Right cardiac atrium (tissue), 5 donors: ENCODE results near the gene SAMD4B. TPM values are rescaled to one million over a fixed set of nuclear protein-coding genes. Genes with fewer than 3 reads are reported as not detected.
A peak's percentile ranks its signal among the peaks of the same experiment; 100 is the strongest.

Source experiments
- ATAC-seq, 2 donors: fragments of 200-7000 bp; cut with Tn5 transposase; one replicate each; pipeline versions ENCODE4 v1.8.0 to v1.9.1; 2020; ENCODE audit warnings: moderate library complexity in 2 of 2, mild to moderate bottlenecking in 1 of 2
- DNase-seq, 3 donors: peaks; one replicate each; pipeline ENCODE4 v3.0.0-alpha.2; 2020
- H3K27ac ChIP-seq: one replicate; pipeline ENCODE4 v1.5.1; 2013; ENCODE audit warnings: mild to moderate bottlenecking, low read length, control low read depth, moderate library complexity
- H3K27me3 ChIP-seq: one replicate; pipeline ENCODE4 v1.6.1; 2013; ENCODE audit not compliant: control insufficient read depth, insufficient read depth
- H3K4me1 ChIP-seq: one replicate; pipeline ENCODE4 v1.6.1; 2013; ENCODE audit warnings: low read length; ENCODE audit not compliant: control insufficient read depth, insufficient read depth
- H3K4me3 ChIP-seq: one replicate; pipeline ENCODE4 v1.5.1; 2013; ENCODE audit warnings: low read length, control low read depth
- H3K9me3 ChIP-seq: one replicate; pipeline ENCODE4 v1.6.1; 2013; ENCODE audit warnings: low read length; ENCODE audit not compliant: control insufficient read depth
- WGBS: extraction: QIAGEN DNeasy Blood & Tissue Kit; methylation state at CpG from one replicate; pipeline ENCODE4 v1.1.7; 2013; 5-methylcytosine and 5-hydroxymethylcytosine counted together
- intact Hi-C, 4 donors: fragments of 100-400 bp; cut with DNase I; formaldehyde crosslinking; loops; one replicate each; pipeline versions ENCODE4 v1.11.0 to v1.14.0; 2022 to 2023
- polyA plus RNA-seq: library from polyadenylated mRNA; stranded (reverse); fragments of 200-250 nt; gene quantifications from one replicate; pipeline ENCODE4 v1.2.3, GENCODE V29; 2013
- total RNA-seq, 4 donors: library from RNA; stranded (reverse); fragmentation: NEBNext Ultra II Directional; extraction: Animal tissue kit (Norgen Biotek cat#: 25700); gene quantifications; one replicate each; pipeline ENCODE4 v1.2.1, GENCODE V29; 2021
- donor health status: healthy with polysubstance abuse.
- donor health status: DM: no; HTN: yes; CAD: no.
- donor health status: DM: no; HTN: no; CAD: no.
- donor health status: DM: no; HTN: yes; CAD: no; lungs with severe emphysema.
- donor health status: DM: yes; HTN: yes; CAD: no.

The SAMD4B gene
- total and polyA plus RNA-seq, 5 donors = 43.2 to 85.3 (median 59.0) TPM

GRCh38 chr19:39384839-39385568, 42.8 kb downstream of the SAMD4B start:
- WGBS = 65% methylated on average over 9 of the region's 9 CpGs
- intact Hi-C loops = no loop called here
- no peaks in the 10 kb centered on the region for H3K4me1 ChIP-seq
- ATAC-seq = peak in 1 of 2 donors; percentile 2
- no peaks in the 10 kb centered on the region for H3K9me3 ChIP-seq
- no peak overlapping the region for H3K4me3 ChIP-seq
- peak in 1 of 3 donors; percentile 37 for DNase-seq
- H3K27me3 ChIP-seq = no peaks in the 10 kb centered on the region
- H3K27ac ChIP-seq = no peak overlapping the region

- 74% methylated on average over 20 of the region's 20 CpGs for WGBS
- Histone ChIP-seq H3K4me3 (no peak overlapping the region), H3K9me3 (no peaks in the 10 kb centered on the region), H3K27ac (no peak overlapping the region), H3K4me1 (no peaks in the 10 kb centered on the region), H3K27me3 (no peaks in the 10 kb centered on the region)
- ATAC-seq (no peak), DNase-seq (peak in 1 of 3 donors; percentile 53)
- intact Hi-C loops = no loop called here
These were observed 43.6 kb downstream of the SAMD4B start for GRCh38 chr19:39385629-39386411.

GRCh38 chr19:39386557-39386956, 44.3 kb downstream of the SAMD4B start:
- ATAC-seq (no peak), DNase-seq (peak in 1 of 3 donors; percentile 41)
- Histone ChIP-seq H3K27me3 (no peaks in the 10 kb centered on the region), H3K4me1 (no peaks in the 10 kb centered on the region), H3K4me3 (no peak overlapping the region), H3K9me3 (no peaks in the 10 kb centered on the region), H3K27ac (no peak overlapping the region)
- WGBS = 84% methylated on average over 7 of the region's 7 CpGs
- intact Hi-C loops = no loop called here

- Histone ChIP-seq H3K4me3 (no peak overlapping the region), H3K27me3 (no peaks in the 10 kb centered on the region), H3K27ac (no peak overlapping the region), H3K4me1 (peaks cover 2% of the 10 kb centered on the region), H3K9me3 (no peaks in the 10 kb centered on the region)
- WGBS = 86% methylated on average over 5 of the region's 5 CpGs
- ATAC-seq (no peak), DNase-seq (peak in 1 of 3 donors; percentile 8)
- intact Hi-C loops = no loop called here
These were observed 46.4 kb downstream of the SAMD4B start for GRCh38 chr19:39388657-39389056.

GRCh38 chr19:39389631-39390414, 47.6 kb downstream of the SAMD4B start:
- Histone ChIP-seq H3K27ac (peak overlapping the region; percentile 32), H3K9me3 (no peaks in the 10 kb centered on the region), H3K4me3 (peak overlapping the region; percentile 60), H3K4me1 (peaks cover 2% of the 10 kb centered on the region), H3K27me3 (no peaks in the 10 kb centered on the region)
- 68% methylated on average over 13 of the region's 13 CpGs for WGBS
- no peak for ATAC-seq
- intact Hi-C loops = no loop called here
- peak in 1 of 3 donors; percentile 54 for DNase-seq

GRCh38 chr19:39390451-39390750, 48.2 kb downstream of the SAMD4B start:
- intact Hi-C loops = no loop called here
- no peaks in the 10 kb centered on the region for H3K9me3 ChIP-seq
- H3K4me3 ChIP-seq = peak overlapping the region; percentile 60
- peak overlapping the region; percentile 85 for H3K27ac ChIP-seq
- H3K27me3 ChIP-seq = no peaks in the 10 kb centered on the region
- DNase-seq (no peak), ATAC-seq (no peak)
- H3K4me1 ChIP-seq = peaks cover 2% of the 10 kb centered on the region
- WGBS = under 1% methylated on average over 10 of the region's 10 CpGs

- Histone ChIP-seq H3K4me3 (peak within 1 kb of the TSS; percentile 96), H3K4me1 (peaks cover 2% of the 10 kb centered on the region), H3K9me3 (no peaks in the 10 kb centered on the region), H3K27me3 (no peaks in the 10 kb centered on the region), H3K27ac (peak within 1 kb of the TSS; percentile 96)
- ATAC-seq (peak; percentile 96 to 97), DNase-seq (peak; percentile 97 to 98 (median 98))
- WGBS = under 1% methylated on average over 60 of the region's 60 CpGs
- intact Hi-C loops = no loop called here
These were observed 48.7 kb downstream of the SAMD4B start, which contains the start of the genes MED29 and PAF1 for GRCh38 chr19:39390751-39391437. Gene MED29 (plus strand): TSS chr19:39391378. CDS start chr19:39391423, 45 bp downstream. Gene PAF1 (minus strand): TSS chr19:39391106. CDS start chr19:39390864, 242 bp downstream.

GRCh38 chr19:39397360-39398296, 55.4 kb downstream of the SAMD4B start:
- intact Hi-C loops = no loop called here
- peaks cover 4% of the 10 kb centered on the region for H3K4me1 ChIP-seq
- no peaks in the 10 kb centered on the region for H3K9me3 ChIP-seq
- 27% methylated on average over 17 of the region's 17 CpGs for WGBS
- DNase-seq (peak; percentile 90 to 97 (median 97)), ATAC-seq (peak; percentile 82)
- no peak overlapping the region for H3K4me3 ChIP-seq
- H3K27me3 ChIP-seq = no peaks in the 10 kb centered on the region
- H3K27ac ChIP-seq = peak overlapping the region; percentile 34

GRCh38 chr19:39398297-39398864, 56.2 kb downstream of the SAMD4B start:
- ATAC-seq = peak; percentile 6 to 20
- Histone ChIP-seq H3K4me3 (no peak overlapping the region), H3K9me3 (no peaks in the 10 kb centered on the region), H3K27ac (peak overlapping the region; percentile 62), H3K27me3 (no peaks in the 10 kb centered on the region), H3K4me1 (peaks cover 4% of the 10 kb centered on the region)
- intact Hi-C loops = no loop called here
- DNase-seq = peak; percentile 84 to 90 (median 88)
- 77% methylated on average over 11 of the region's 11 CpGs for WGBS
